Muscle layer of colon (tissue), 2 donors: ENCODE data around the gene SYNE3.

Source experiments
- H3K27ac ChIP-seq: one replicate; pipeline ENCODE4 v1.7.0; 2013; ENCODE audit warnings: low read depth, mild to moderate bottlenecking, low read length, moderate library complexity
- H3K27me3 ChIP-seq, 2 donors: one replicate each; pipeline ENCODE4 v1.7.0; 2013; ENCODE audit warnings: low read length in 2 of 2, mild to moderate bottlenecking in 2 of 2; ENCODE audit not compliant: insufficient read depth in 2 of 2, control insufficient read depth in 1 of 2
- H3K36me3 ChIP-seq: one replicate; pipeline ENCODE4 v1.7.0; 2013; ENCODE audit warnings: mild to moderate bottlenecking, low read length; ENCODE audit not compliant: insufficient read depth
- H3K4me1 ChIP-seq: one replicate; pipeline ENCODE4 v1.7.0; 2013; ENCODE audit warnings: mild to moderate bottlenecking, low read length; ENCODE audit not compliant: insufficient read depth
- H3K4me3 ChIP-seq, 2 donors: one replicate each; pipeline ENCODE4 v1.7.0; 2013; ENCODE audit warnings: low read length in 2 of 2, low read depth in 1 of 2, mild to moderate bottlenecking in 1 of 2, moderate library complexity in 1 of 2
- H3K9ac ChIP-seq: one replicate; pipeline ENCODE4 v1.7.0; 2013; ENCODE audit warnings: low read length
- H3K9me3 ChIP-seq: one replicate; pipeline ENCODE4 v1.7.0; 2013; ENCODE audit warnings: mild to moderate bottlenecking, low read length
- donor health status: abdominal sarcoma.
- donor health status: Adenocarcinoma of cecum.

The SYNE3 gene

GRCh38 chr14:95549656-95550585 is 33.5 kb upstream of the SYNE3 start:
- Histone ChIP-seq H3K27me3 (no peaks in the 10 kb centered on the region), H3K9ac (no peak overlapping the region), H3K36me3 (peaks cover 1% of the 10 kb centered on the region), H3K4me1 (no peaks in the 10 kb centered on the region), H3K4me3 (no peak overlapping the region), H3K9me3 (no peaks in the 10 kb centered on the region), H3K27ac (no peak overlapping the region)

GRCh38 chr14:95548328-95548929 is 32.0 kb upstream of the SYNE3 start:
- H3K9me3 ChIP-seq = no peaks in the 10 kb centered on the region
- no peaks in the 10 kb centered on the region for H3K4me1 ChIP-seq
- H3K9ac ChIP-seq = no peak overlapping the region
- no peaks in the 10 kb centered on the region for H3K27me3 ChIP-seq
- peaks cover 4% of the 10 kb centered on the region for H3K36me3 ChIP-seq
- H3K4me3 ChIP-seq = no peak overlapping the region
- no peak overlapping the region for H3K27ac ChIP-seq

DNA sequence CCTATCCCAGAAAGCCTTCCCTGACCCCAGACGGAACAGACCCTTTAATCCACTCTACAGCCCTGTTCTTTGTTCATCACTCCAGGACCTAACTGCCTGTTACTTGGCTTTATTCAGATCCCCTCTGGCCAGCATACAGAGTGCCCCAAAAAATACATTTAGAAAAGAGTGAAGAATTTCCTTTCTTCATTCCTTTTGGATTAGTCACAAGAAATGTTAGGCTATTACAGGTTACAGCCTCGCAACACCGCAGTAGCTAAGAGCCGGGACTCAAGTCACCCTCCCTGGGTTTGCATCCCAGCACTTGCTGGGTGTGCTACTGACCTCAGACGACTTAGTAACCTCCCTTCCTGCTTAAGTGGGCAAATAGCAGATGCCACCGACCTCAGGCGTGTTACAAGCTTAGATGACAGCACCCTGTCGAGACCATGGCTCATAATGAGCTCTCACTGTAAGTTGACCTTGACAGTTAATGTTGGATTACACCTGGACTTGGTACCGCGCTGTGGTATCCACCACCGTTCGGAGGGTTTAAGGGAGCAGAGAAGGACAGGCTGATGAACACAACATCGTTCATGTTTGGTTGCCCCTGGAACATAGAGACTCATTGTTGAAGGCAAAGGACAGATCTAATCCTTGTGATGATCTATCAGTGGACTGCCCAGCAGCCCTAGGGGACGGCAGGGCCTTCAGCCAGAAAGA is 31.3 kb upstream of the SYNE3 start:
- H3K4me1 ChIP-seq = no peaks in the 10 kb centered on the region
- H3K36me3 ChIP-seq = peaks cover 4% of the 10 kb centered on the region
- no peak overlapping the region for H3K27ac ChIP-seq
- H3K27me3 ChIP-seq = no peaks in the 10 kb centered on the region
- H3K4me3 ChIP-seq = no peak overlapping the region
- H3K9me3 ChIP-seq = no peaks in the 10 kb centered on the region
- no peak overlapping the region for H3K9ac ChIP-seq

DNA sequence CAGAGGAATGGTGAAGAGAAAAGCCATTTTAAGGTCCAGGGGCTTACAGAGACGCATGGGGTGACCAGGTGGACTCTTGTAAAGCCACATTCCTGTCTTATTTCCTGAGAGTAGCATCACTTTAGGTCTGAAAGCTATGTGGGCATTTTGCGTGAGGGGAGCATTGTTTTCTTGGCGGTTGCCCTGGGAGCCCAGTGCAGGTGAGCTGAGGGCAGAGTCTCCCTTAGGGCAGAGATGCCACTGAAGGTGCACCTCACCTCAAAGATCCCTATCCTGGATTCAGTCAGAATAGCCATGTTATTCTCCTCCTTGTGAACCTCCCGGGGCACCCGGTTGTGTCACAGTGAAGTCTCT is 30.8 kb upstream of the SYNE3 start:
- Histone ChIP-seq H3K9ac (no peak overlapping the region), H3K36me3 (peaks cover 4% of the 10 kb centered on the region), H3K4me1 (no peaks in the 10 kb centered on the region), H3K9me3 (no peaks in the 10 kb centered on the region), H3K27ac (no peak overlapping the region), H3K4me3 (no peak overlapping the region), H3K27me3 (no peaks in the 10 kb centered on the region)

- no peak overlapping the region for H3K4me3 ChIP-seq
- H3K4me1 ChIP-seq = no peaks in the 10 kb centered on the region
- H3K27ac ChIP-seq = no peak overlapping the region
- no peak overlapping the region for H3K9ac ChIP-seq
- H3K9me3 ChIP-seq = no peaks in the 10 kb centered on the region
- peaks cover 4% of the 10 kb centered on the region for H3K36me3 ChIP-seq
- H3K27me3 ChIP-seq = no peaks in the 10 kb centered on the region
Measured at GRCh38 chr14:95545515-95546168, 29.2 kb upstream of the SYNE3 start.

DNA sequence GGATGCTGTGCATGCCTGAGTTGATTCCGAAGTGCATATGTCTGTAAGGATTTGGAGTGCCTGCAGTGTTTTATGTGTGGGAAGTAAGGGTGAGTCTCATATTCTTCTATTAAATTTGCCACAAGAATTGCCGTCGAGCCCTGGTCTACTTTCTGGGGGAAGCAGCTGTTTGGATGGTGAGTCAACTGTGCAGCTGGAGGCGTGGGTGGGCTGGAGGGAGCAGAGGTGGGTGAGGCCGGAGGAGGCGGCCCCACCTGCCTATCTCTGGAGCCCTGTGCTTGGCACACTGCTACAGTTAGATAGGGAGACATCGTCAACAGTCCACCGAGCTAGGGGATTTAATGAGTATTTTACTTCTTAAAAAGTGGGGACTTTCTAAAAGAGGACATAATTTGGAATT is 28.1 kb upstream of the SYNE3 start:
- Histone ChIP-seq H3K9me3 (no peaks in the 10 kb centered on the region), H3K4me1 (no peaks in the 10 kb centered on the region), H3K9ac (no peak overlapping the region)

DNA sequence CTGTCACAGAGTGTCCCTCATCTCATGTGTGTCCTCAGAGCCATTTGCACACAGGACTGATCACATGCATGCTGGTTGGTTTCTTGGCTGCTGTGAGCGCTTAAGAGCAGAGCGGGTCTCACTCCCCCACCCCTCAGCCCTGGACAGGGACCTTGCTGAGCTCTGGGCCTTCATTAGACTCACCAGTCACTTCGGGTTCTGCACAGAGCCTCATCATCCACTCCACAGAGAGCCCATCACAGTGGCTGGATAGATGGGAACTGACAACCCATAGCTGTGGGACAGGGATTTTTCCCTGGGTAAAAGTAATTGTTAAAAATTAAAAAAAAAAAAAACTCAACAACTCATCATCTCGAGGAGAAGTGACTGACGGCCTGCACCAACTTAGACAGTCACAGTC is 26.6 kb upstream of the SYNE3 start:
- Histone ChIP-seq H3K9ac (no peak overlapping the region), H3K27me3 (no peaks in the 10 kb centered on the region), H3K27ac (no peak overlapping the region), H3K4me1 (no peaks in the 10 kb centered on the region), H3K9me3 (no peaks in the 10 kb centered on the region), H3K36me3 (peaks cover 4% of the 10 kb centered on the region), H3K4me3 (no peak overlapping the region)

More for the DNA sequence above, 28.1 kb upstream of the SYNE3 start:
- no peak overlapping the region for H3K4me3 ChIP-seq
- H3K27me3 ChIP-seq = no peaks in the 10 kb centered on the region
- peaks cover 4% of the 10 kb centered on the region for H3K36me3 ChIP-seq
- no peak overlapping the region for H3K27ac ChIP-seq

GRCh38 chr14:95541932-95542930 is 25.8 kb upstream of the SYNE3 start:
- no peaks in the 10 kb centered on the region for H3K27me3 ChIP-seq
- no peaks in the 10 kb centered on the region for H3K4me1 ChIP-seq
- no peak overlapping the region for H3K9ac ChIP-seq
- H3K27ac ChIP-seq = no peak overlapping the region
- no peak overlapping the region for H3K4me3 ChIP-seq
- H3K9me3 ChIP-seq = no peaks in the 10 kb centered on the region
- peaks cover 4% of the 10 kb centered on the region for H3K36me3 ChIP-seq

GRCh38 chr14:95541346-95541745 is 24.9 kb upstream of the SYNE3 start:
- no peaks in the 10 kb centered on the region for H3K9me3 ChIP-seq
- no peak overlapping the region for H3K9ac ChIP-seq
- peaks cover 4% of the 10 kb centered on the region for H3K36me3 ChIP-seq
- H3K4me3 ChIP-seq = no peak overlapping the region
- peaks cover 6% of the 10 kb centered on the region for H3K4me1 ChIP-seq
- no peak overlapping the region for H3K27ac ChIP-seq
- no peaks in the 10 kb centered on the region for H3K27me3 ChIP-seq

- Histone ChIP-seq H3K27me3 (no peaks in the 10 kb centered on the region), H3K27ac (no peak overlapping the region), H3K4me1 (peaks cover 15% of the 10 kb centered on the region), H3K36me3 (peaks cover 4% of the 10 kb centered on the region), H3K4me3 (no peak overlapping the region), H3K9ac (no peak overlapping the region), H3K9me3 (no peaks in the 10 kb centered on the region)
Measured at GRCh38 chr14:95540236-95540855, 23.9 kb upstream of the SYNE3 start.
